Neural progenitor cell (in vitro differentiated cells): ENCODE measurements around the gene PDE6A.

Source experiments
- CTCF ChIP-seq: fragments of 200-600 bp; sonication (generic); IDR thresholded peaks from 2 replicates; pipeline ENCODE4 v1.5.1; 2017; ENCODE audit warnings: antibody characterized with exemption, mild to moderate bottlenecking
- EZH2 ChIP-seq: fragments of 200-600 bp; sonication (generic); IDR thresholded peaks from 2 replicates; pipeline ENCODE4 v1.6.1; 2017; ENCODE audit warnings: antibody characterized with exemption, mild to moderate bottlenecking, moderate library complexity
- EZH2phosphoT487 ChIP-seq: fragments of 200-600 bp; sonication (generic); IDR thresholded peaks from 2 replicates; pipeline ENCODE4 v1.6.1; 2017; ENCODE audit warnings: antibody characterized with exemption

DNA sequence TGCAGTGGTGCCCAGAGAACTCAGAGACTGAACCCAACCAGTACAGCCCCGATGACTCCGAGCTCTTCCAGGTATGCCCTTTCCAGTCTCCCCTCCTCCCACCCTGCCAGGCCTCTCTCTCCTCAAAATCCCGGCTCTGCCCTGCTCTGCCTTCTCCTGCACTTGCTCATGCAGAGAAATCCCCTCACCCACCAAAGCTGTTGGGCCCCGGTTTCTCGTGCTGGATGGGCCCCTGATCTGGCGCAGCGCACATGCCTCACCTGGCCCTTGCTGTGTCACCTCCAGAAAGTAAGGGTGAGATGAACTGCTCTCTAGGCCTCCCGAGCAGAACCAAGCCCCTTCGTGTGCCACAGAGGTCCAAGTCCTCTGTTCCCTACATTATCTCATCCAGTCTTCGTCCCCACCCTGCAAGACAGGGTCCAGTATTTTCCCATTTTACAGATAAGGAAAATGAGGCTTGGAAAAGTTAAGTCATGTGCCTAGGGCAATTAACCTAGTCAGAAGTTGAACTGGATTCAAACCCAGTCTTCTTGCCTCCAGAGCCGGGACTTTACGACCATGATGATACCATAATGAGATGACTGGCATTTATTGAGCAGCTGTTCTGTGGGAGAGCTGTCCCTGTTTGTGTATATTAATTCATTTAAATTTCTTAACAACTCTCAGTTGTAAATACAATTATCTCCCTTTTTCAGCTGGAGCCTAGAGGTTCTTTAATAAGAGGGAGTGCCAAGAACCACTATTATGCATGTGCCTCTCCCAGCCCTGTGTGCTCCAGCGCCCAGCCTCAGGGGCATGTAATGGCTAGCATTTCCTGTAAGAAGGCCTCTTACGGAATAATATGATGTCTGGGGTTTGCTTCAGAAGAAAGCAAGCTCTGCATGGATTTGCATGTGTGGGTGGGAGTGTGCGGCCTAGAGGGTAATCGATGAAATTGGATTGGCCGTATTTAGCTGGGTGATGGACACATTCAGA is 123.8 kb downstream of the PDE6A start:
- TF ChIP-seq CTCF: no peak
- TF ChIP-seq EZH2: no peak
- TF ChIP-seq EZH2phosphoT487: no peak
